GM18873 (cell line): ENCODE results near the gene ORC5.
"Not testable (repeated sequence)": the region's sequence is repeated elsewhere in the genome, so short reads cannot be mapped to it uniquely, and the experiment has no call there.

Source experiments
- ATAC-seq: cut with Tn5 transposase; IDR thresholded peaks from one replicate; pipeline ENCODE4 v1.9.1; 2021; ENCODE audit warnings: mild to moderate bottlenecking, moderate library complexity, moderate number of reproducible peaks; ENCODE audit not compliant: unreplicated experiment, low FRiP score

The ORC5 gene

DNA sequence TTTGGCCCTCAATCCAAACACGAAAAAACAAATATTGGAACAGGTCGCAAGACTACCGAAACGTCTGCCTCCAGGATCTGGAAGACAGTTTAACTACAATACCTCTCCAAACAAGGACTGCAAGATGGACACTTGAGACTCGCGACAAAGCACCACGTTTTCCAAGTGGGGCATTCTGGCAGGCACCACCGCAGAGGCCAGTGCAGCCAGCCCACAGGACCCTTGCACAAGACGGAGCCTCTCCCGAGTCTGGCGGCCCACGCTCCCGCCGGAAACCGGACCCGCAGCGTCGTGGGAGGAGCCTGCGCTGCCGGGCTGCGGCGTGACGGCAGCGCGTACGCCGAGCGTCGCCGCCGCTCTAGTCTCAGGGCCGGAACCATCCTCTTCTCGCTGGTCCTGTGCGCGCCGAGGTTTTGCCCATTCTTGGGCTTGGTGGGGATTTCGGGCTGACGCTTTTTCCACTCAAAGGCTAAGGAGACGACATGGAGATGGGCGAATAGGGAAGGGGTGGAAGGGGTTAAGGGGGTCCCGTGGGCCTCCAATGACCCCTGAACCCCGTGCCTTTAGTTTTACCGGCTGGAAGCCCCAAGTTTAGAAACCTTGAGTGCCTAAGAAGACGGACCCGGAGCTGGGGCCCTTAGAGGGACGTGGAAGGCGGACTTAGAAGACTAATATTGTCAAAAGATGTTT is at the start of gene ORC5:
Gene ORC5 (minus strand): TSS at position 283 of the 690 bp plus-strand sequence. CDS start 109 bp downstream, at position 174.
- peak; percentile 98 for ATAC-seq

DNA sequence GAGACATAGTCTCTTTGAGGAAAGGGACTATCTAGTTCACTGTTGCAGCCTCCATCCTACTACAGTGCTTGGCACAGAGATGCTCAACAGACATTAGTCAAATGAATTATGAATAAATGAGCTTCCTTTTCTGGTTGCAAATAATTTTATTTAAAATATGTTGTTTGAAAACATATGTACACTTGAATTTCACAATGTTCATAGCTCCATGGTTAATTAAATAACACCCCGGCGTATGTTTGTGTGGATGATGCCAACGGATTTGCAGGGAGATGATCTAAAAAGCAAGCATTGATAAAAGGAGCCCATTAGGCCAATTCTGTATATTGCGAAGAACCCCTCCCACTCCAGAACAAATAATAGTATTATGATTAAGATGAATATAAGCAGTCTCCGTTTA is 47.8 kb upstream of the ORC5 start:
- no peak for ATAC-seq

DNA sequence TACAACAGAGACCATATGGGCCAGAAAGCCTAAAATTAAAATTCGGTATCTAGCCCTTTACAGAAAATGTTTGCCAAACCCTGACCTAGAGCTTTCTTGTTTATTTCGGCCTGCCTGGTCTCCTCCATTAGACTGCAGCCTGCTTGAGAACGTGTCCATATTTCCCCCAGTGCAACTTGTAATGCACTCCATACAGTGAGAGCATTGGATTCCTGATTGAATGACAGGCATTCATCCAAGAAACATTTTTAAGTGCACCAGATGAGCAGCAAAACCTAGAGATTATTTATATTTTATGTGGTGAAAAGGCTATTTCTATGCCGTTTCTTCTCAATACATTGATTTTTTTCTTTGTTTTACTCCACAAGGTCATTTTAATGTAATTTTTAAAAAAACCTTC is 47.4 kb upstream of the ORC5 start:
- no peak for ATAC-seq

DNA sequence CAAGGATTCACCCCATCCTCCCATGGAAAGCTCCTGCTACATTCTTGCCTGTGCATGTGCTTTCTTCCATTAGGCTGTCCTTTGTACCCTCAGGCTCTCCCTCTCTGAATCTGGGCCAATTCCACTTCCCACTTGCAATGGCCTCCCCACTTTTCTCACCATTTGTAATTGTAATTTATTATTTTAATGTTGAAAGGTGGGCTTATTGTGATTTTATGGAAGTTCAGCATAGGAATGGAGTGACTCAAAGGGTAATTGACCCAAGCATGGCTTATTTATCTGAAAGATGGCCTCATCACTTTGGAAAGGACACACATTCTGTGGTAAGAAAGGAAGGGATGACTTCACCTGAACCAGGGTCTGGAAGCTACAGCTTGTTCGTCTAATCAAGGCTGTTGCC is 46.9 kb upstream of the ORC5 start:
- no peak for ATAC-seq

DNA sequence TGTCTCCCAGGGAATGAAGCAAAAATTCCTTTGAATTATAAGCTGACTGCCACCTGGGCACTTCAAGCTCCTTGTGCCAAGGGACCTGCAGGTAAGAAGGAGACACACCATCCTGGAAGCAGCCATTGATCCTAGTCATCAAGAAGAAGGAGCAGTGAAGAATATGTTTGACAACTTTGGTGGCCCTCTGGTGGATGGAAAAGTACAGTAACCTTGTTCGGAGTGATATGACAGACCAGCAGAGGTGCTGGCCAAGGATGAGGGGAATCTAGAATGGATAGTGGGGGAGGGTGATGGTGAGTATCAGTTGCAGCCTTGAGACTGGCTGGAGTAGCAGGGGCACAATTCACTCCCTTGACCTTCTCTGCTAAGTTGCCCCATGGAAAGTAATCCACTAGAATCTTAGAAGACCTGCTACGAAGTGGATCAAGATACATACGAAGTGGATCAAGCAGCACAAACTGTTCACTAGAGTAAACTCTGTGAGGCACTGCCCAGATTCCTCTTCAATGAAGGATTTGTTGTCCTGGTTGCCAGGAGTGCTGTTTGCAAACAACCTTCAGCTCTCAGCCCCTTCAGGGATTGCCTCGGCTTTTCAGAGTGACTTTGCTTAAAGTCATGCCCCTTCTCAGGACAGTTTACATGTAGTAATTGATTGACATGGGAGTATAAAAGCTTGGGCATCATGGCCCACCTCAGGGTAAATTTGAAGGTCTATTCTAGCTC is 44.8 kb upstream of the ORC5 start:
- no peak for ATAC-seq

DNA sequence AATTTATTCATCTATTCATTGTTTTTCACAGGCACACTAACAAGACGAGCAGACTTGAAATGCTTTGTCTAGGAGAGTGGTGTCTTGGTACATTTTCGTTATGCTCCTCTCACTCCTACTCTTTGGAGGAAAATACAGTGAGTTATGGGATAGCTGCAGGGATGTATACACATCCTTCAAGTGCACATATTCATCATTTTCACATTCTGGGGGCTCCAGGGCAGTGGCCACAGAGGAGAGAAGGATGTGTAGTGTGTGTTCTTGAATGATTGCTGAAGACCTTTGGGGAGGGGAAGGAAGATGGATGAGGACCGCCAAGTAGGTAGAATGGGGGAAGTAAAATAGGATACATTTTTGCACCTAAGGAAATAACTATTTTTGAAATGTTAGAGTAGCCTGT is 34.8 kb upstream of the ORC5 start:
- ATAC-seq = no peak

DNA sequence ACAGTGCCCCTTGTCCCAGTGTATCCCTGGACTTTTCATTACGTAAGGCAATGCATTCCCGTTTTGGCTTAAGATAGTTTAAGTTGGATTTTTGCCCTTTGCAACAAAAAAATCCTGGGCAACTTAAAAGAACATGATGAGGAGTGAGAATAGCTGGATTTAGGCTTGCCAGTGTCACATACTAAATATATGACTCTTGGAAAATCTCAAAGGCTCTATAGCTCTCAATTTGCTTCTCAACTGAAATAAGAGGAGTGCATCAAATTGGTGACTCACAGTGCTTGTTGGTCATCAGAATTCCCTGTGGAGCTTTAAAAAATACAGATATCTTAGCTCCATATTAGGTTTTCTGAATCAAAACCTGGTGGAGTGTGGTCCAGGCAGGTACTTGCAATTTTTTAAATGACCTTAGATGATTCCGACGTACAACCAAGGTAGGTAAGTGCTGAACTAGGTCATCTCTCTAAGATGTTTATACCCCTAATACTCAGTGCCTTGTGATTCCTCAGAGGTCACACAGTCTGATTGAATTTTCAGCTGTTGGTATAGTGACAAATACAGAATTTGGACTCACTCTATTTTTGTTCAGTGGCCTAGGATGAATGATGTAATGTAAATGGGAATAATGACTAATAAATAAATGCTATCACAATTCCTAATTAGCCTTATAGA is 33.9 kb upstream of the ORC5 start:
- ATAC-seq = no peak

DNA sequence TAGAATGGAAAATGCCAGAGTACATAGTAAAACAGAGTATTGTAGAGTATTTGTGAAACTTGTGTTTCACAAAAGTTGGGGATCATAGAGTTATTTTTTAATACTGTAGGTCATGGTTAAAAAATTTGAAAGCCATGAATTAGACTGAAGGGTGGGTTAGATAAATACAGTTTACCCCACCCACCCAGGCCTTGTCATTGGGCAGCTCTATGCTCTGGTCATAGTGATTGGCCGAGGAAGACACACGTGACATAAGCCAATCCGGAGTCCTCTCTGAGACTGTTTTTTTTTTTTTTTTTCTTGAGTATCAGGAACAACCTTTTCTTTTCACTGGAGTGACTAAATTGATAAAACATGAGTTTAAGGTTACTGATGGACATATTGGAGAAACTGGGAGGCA is 33.3 kb upstream of the ORC5 start:
- ATAC-seq = no peak

DNA sequence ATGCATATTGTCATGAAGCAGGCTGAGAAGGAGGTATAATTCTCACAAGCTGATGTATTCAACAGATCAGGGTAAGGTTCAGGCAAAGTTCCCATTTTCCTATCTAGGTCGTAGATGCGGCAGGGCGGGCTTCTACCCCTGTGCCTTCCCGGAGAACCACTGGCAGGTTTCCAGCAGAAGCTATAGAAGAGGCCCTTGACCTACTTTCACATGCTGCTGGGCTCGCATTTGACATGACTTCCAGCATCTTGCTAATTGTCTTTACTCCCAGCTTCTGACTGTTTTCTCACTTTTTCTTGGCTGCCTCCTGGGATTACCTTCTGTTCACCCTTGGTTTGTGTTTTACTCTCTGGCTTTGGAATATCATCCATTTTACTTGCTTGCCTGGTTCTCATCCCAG is 32.6 kb upstream of the ORC5 start:
- ATAC-seq = no peak

DNA sequence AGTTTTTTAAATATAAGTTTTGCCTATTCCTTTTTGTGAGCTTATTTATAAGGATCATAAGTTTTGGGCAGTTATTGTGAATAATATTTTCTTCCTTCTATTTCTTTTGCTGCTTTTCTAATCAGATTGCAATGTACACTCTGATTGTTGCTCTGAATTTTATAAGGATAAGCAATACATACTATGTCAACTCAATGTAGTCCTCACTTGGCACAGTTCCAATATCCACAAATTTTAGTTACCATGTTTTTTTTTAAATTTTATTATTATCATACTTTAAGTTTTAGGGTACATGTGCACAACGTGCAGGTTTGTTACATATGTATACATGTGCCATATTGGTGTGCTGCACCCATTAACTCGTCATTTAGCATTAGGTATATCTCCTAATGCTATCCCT is 27.2 kb upstream of the ORC5 start:
- not testable (repeated sequence) for ATAC-seq

DNA sequence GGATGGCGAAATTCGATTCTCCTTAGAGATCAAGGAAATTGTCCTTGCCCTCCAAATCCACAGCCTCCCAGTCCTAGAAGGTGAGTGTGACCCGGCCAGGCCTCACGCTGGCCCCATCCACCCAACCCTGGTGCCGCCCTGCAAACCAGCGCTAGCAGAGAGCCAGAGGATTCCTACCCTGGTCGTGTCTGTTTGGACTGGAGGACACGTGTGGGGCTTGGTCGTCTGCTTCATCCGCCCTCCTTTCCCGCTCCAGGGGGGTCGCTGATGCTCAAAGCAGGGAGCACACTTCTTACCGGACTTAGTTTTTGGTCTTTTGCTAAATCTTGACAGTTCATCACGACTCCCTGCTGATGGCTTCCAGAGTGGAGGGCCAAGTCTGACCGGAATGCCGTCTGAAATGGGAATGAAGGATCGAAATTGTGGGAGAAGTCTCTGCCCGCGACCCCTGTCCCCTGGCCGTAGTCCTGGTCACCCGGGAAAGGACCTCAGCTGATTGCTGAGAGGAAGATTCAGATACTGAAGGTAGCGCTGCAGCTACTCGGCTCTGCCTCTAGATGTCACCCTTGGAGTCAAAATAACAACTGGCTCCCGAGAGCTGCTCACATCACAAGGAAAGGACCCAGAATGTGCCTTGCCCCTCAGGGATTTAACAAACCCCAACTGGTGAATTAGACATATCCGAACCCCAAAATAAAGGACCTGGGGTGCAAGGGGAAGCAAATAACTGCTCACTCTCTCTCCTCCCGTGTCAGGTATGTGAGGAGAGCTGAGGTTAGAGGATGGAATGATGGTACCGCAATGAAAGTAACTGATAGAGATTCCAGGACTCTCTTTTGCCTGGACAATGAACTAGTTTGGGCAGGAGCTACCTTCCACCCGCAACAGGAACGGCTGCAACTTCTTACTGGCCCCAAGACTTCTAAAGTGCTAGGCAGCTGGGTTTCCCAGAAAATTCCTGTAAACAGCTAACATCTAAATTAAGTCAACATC is 23.5 kb upstream of the ORC5 start:
- ATAC-seq = peak; percentile 75

DNA sequence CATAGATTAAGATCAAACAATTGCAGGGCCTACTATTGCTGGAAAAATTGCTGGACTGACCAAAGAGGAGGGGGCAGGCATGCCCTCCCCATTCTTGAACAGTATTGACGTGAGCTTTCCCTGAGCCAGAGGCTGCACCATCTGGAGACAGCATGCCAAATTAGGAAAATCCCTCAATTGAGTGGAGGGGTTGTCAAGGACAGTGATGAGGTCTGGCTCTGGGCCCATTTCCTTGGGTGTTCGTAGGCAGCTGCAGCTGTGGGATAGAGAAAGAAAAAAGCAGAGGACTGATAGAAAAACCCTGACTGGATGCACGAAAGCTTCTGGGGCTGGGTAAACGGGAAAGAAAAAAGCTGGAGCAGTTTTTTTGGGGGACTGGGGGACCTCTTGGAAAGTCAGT is 22.8 kb upstream of the ORC5 start:
- ATAC-seq = no peak

DNA sequence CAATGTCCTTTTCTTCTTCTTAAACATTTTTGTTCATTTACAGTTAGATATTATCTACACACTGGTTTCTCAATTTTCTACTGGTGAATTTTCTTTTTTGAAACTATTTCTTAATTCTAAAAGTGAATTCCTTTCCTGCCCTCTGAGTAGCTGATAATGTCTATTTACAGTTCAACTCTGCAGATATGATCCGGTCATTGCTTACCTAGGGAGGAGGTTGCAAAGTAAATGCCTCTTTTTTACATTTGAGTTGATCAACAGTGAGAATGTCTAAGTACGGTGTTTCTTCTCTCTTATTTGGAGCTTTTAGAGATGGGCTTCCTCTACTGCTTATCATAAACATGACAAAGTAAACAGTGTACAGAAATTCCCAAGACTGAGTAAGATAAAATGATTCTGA is 20.6 kb upstream of the ORC5 start:
- no peak for ATAC-seq

DNA sequence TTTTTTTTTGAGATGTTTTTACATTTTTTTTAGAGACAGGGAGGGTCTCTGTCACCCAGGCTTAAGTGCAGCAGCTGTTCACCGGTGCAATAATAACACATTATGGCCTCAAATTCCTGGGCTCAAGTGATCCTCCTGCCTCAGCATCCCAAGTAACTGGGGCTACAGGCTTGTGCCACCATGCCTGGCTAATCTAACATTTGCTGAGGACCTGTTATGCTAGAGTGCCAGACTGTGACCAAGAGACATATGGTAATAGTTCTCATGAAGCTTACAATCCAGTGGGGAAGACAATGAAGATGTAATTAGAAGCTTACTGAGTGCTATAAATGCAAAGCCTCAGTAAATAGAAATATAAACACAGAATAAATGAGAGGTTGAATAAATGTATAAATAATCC is 17.6 kb upstream of the ORC5 start:
- no peak for ATAC-seq

DNA sequence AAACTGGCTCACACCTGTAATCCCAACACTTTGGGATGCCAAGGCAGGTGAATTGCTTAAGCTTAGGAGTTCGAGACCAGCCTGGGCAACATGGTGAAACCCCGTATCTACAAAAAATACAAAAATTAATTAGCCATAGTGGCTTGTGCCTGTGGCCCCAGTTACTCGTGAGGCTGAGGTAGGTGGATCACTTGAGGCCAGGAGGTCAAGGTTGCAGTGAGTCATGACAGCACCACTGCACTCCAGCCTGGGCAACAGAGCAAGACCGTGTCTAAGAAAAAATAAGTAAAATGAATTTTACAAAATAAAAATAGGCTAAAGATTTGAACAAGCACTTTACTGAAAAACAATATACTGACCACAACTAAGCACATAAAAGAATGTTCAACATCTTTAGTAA is 9.8 kb upstream of the ORC5 start:
- ATAC-seq = no peak

DNA sequence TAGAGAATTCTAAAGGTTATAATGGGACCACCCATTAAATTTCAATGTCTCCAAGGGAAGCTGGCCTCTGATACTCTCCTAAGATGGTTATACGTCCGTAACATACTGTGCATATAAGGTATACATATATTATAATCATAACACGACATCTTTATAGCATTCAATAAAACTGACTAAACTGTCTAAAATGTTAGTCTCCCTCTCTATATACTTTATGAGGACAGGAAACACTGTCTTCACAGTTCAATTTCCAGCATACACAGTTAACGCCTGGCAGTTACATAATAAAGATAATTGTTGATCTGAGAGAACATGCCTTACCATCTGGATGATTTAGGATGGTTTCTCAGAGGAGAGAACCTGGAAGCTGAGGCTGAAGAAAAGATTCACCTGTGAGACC is 1.2 kb upstream of the ORC5 start:
- no peak for ATAC-seq

DNA sequence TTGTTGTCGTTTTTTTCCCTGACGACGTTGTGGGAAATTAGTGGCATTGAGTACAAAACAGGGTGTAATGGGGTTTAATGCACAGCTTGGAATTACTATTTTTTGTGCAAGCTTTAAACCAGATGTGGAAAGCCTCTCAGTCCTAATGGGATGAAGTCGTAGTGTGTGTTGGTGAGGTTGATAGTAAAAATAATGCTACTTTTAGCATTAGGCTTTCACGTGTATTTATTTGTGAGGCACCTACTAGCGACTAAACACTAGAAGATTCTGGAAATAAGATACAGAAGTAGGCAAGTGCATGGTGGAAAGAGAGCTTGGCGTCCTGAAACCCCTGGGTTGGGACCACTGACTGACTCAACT is 588 bp upstream of the ORC5 start:
- ATAC-seq = no peak

DNA sequence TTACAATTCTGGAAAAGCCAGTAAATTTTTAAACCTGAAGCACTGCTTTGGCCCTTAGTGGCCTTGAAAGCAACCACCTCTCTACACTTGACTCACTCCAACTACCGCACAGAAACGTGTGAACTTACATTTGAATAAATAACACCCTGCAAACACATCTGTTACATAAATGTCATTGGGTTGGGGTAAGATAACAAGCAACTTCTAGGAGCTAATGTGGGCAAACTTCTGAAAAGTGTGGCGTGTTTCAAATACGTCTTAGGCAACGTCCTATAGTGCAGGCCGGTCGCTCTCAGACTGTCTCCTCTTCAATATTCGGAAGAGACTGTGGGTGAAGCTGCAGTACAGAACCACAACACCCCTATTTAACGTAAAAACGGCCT is 474 bp downstream of the ORC5 start:
- ATAC-seq = peak; percentile 17

DNA sequence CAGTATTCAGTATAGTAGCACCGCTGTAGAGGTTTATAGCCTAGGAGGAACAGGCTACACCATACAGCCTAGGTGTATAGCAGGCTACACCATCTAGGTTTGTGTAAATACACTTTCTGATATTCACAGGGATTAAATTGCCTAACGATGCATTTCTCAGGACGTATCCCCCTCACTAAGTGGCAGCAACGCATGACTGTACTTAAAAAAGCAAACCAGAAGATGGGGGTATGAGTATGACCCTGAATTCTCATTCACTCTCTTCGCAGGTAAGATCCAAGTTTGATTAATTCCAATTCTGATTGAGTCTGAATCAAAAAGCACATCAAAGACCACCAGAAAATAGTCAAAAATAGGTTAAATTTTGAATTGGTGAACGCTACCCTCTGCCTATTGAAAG is 972 bp downstream of the ORC5 start:
- no peak for ATAC-seq

DNA sequence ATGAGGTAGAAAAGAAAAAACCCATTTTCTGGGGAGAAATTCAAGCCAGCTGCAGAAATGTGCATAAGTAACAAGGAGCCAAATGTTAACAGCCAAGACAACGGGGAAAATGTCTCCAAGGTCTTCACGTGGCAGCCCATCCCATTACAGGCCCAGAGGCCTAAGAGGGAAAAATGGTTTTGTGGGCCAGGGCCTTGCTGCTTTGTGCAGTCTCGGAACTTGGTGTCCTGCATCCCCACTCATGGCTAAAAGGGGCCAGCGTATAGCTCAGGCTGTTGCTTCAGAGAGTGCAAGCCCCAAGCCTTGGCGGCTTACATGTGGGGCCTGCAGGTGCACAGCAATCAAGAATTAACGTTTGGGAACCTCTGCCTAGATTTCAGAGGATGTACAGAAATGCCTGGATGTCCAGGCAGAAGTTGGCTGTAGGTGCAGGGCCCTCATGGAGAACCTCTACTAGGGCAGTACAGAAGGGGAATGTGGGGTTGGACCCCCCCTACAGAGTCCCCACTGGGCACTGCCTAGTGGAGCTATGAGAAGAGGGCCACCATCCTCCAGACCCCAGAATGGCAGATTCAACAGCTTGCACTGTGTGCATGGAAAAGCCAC is 9.0 kb downstream of the ORC5 start:
- no peak for ATAC-seq
